HEK293 (cell line): Measurements from ENCODE around the gene IMMP2L.

Experiments
- CTCF ChIA-PET: fragments of 350-600 bp; formaldehyde crosslinking; extraction: SDS; loops from one replicate; lab custom pipeline; 2021; ENCODE audit warnings: antibody characterized with exemption; lab: Yijun Ruan, JAX
- POLR2A ChIA-PET: fragments of 300-600 bp; formaldehyde crosslinking; extraction: SDS; loops from one replicate; lab custom pipeline; 2020; ENCODE audit warnings: antibody characterized with exemption, inconsistent platforms; lab: Yijun Ruan, JAX
- H3K27ac ChIP-seq: fragments of 200-500 bp; sonication (Bioruptor generic); 2 replicates; pipeline ENCODE4 v1.5.1; 2014; ENCODE audit warnings: low read depth, low read length, control low read depth, inconsistent platforms; ENCODE audit errors: extremely low read depth
- H3K36me3 ChIP-seq, 2 experiments: fragments of 200-500 bp in 1 of 2; sonication (Bioruptor generic) in 1 of 2; 1 replicate in 1 of 2; 2 replicates in 1 of 2; pipeline ENCODE4 v1.5.1; 2014 to 2017; ENCODE audit warnings: inconsistent platforms in 2 of 2, low read length in 2 of 2; ENCODE audit not compliant: control insufficient read depth in 2 of 2, insufficient read depth in 1 of 2
- H3K4me1 ChIP-seq: fragments of 200-500 bp; sonication (Bioruptor generic); 2 replicates; pipeline ENCODE4 v1.5.1; 2014; ENCODE audit warnings: mild to moderate bottlenecking, low read length, inconsistent platforms; ENCODE audit not compliant: control insufficient read depth, insufficient read depth
- H3K4me3 ChIP-seq: 2 replicates; pipeline ENCODE4 v1.5.1; 2011; ENCODE audit warnings: low read depth, mild to moderate bottlenecking, control low read depth, low read length, moderate library complexity
- H3K9me3 ChIP-seq: fragments of 200-500 bp; sonication (Bioruptor generic); 2 replicates; pipeline ENCODE4 v1.5.1; 2014; ENCODE audit warnings: low read depth, low read length, inconsistent platforms; ENCODE audit not compliant: control insufficient read depth, insufficient read depth
- GLIS2 ChIP-seq: fragments of 450-650 bp; formaldehyde crosslinking; IDR thresholded peaks from 2 replicates; pipeline ENCODE4 v1.5.1; 2016; ENCODE audit warnings: missing biosample characterization, missing genetic modification characterization
- HOXC10 ChIP-seq: sonication (generic); formaldehyde crosslinking; IDR thresholded peaks from 2 replicates; pipeline ENCODE4 v1.8.1; 2023; ENCODE audit warnings: mild to moderate bottlenecking, missing genetic modification reagents
- KLF7 ChIP-seq: fragments of 450-650 bp; formaldehyde crosslinking; IDR thresholded peaks from 2 replicates; pipeline ENCODE4 v1.5.1; 2016; ENCODE audit warnings: missing biosample characterization, missing genetic modification characterization, borderline replicate concordance
- KLF8 ChIP-seq: fragments of 450-650 bp; formaldehyde crosslinking; IDR thresholded peaks from 2 replicates; pipeline ENCODE4 v1.5.1; 2016; ENCODE audit warnings: missing biosample characterization, missing genetic modification characterization
- RBAK ChIP-seq: fragments of 450-650 bp; formaldehyde crosslinking; IDR thresholded peaks from 2 replicates; pipeline ENCODE4 v1.5.1; 2016; ENCODE audit warnings: missing biosample characterization, missing genetic modification characterization
- SP2 ChIP-seq: fragments of 450-650 bp; formaldehyde crosslinking; IDR thresholded peaks from 2 replicates; pipeline ENCODE4 v1.5.1; 2016; ENCODE audit warnings: missing biosample characterization, missing genetic modification characterization
- TCF7L2 ChIP-seq: IDR thresholded peaks from 2 replicates; pipeline ENCODE4 v1.6.1; 2011; ENCODE audit warnings: low read depth, mild to moderate bottlenecking, inconsistent platforms, low read length, moderate library complexity, borderline replicate concordance
- ZBTB48 ChIP-seq: fragments of 450-650 bp; formaldehyde crosslinking; IDR thresholded peaks from 2 replicates; pipeline ENCODE4 v1.5.1; 2016; ENCODE audit warnings: missing biosample characterization, missing genetic modification characterization
- ZNF157 ChIP-seq: fragments of 450-650 bp; formaldehyde crosslinking; IDR thresholded peaks from 2 replicates; pipeline ENCODE4 v1.5.1; 2016; ENCODE audit warnings: missing biosample characterization, missing genetic modification characterization
- ZNF23 ChIP-seq: fragments of 450-650 bp; formaldehyde crosslinking; IDR thresholded peaks from 2 replicates; pipeline ENCODE4 v1.5.1; 2016; ENCODE audit warnings: missing biosample characterization, missing genetic modification characterization, borderline replicate concordance
- ZNF24 ChIP-seq: fragments of 450-650 bp; formaldehyde crosslinking; IDR thresholded peaks from 2 replicates; pipeline ENCODE4 v1.5.1; 2016; ENCODE audit warnings: missing biosample characterization, missing genetic modification characterization
- ZNF248 ChIP-seq: fragments of 450-650 bp; formaldehyde crosslinking; IDR thresholded peaks from 2 replicates; pipeline ENCODE4 v1.5.1; 2017; ENCODE audit warnings: missing biosample characterization, missing genetic modification characterization
- ZNF292 ChIP-seq: fragments of 450-650 bp; formaldehyde crosslinking; IDR thresholded peaks from 2 replicates; pipeline ENCODE4 v1.5.1; 2016; ENCODE audit warnings: low read depth, missing biosample characterization, missing genetic modification characterization, borderline replicate concordance
- ZNF302 ChIP-seq: fragments of 450-650 bp; formaldehyde crosslinking; IDR thresholded peaks from 2 replicates; pipeline ENCODE4 v1.5.1; 2016; ENCODE audit warnings: missing biosample characterization, missing genetic modification characterization, low read depth
- ZNF394 ChIP-seq: fragments of 450-650 bp; formaldehyde crosslinking; IDR thresholded peaks from 2 replicates; pipeline ENCODE4 v1.5.1; 2016; ENCODE audit warnings: missing biosample characterization, missing genetic modification characterization, mild to moderate bottlenecking, moderate library complexity, borderline replicate concordance
- ZNF426 ChIP-seq: fragments of 450-650 bp; formaldehyde crosslinking; IDR thresholded peaks from 2 replicates; pipeline ENCODE4 v1.5.1; 2017; ENCODE audit warnings: missing biosample characterization, missing genetic modification characterization, mild to moderate bottlenecking, inconsistent platforms, moderate library complexity
- ZNF521 ChIP-seq: fragments of 450-650 bp; formaldehyde crosslinking; IDR thresholded peaks from 2 replicates; pipeline ENCODE4 v1.5.1; 2017; ENCODE audit warnings: missing biosample characterization, mild to moderate bottlenecking, missing genetic modification characterization
- ZNF830 ChIP-seq: fragments of 450-650 bp; IDR thresholded peaks from 2 replicates; pipeline ENCODE4 v1.5.0; 2018; ENCODE audit warnings: missing biosample characterization, missing genetic modification characterization, low read depth, mild to moderate bottlenecking, moderate library complexity
- TF ChIP-seq, protein P1 (sequence below): fragments of 450-650 bp; formaldehyde crosslinking; IDR thresholded peaks from 2 replicates; pipeline ENCODE4; 2016; ENCODE audit warnings: missing biosample characterization, missing genetic modification characterization
- TF ChIP-seq, protein P2 (sequence below): fragments of 450-650 bp; formaldehyde crosslinking; IDR thresholded peaks from 2 replicates; pipeline ENCODE4 v1.5.1; 2017; ENCODE audit warnings: missing biosample characterization, missing genetic modification characterization
- TF ChIP-seq, protein P3 (sequence below): fragments of 450-650 bp; formaldehyde crosslinking; IDR thresholded peaks from 2 replicates; pipeline ENCODE4 v1.5.1; 2016; ENCODE audit warnings: missing biosample characterization, missing genetic modification characterization
- TF ChIP-seq, protein P4 (sequence below): fragments of 450-650 bp; formaldehyde crosslinking; IDR thresholded peaks from 2 replicates; pipeline ENCODE4 v1.5.1; 2017; ENCODE audit warnings: missing biosample characterization, missing genetic modification characterization
- TF ChIP-seq, protein P5 (sequence below): fragments of 450-650 bp; formaldehyde crosslinking; IDR thresholded peaks from 2 replicates; pipeline ENCODE4 v1.5.1; 2017; ENCODE audit warnings: missing biosample characterization, missing genetic modification characterization

IMMP2L gene

DNA sequence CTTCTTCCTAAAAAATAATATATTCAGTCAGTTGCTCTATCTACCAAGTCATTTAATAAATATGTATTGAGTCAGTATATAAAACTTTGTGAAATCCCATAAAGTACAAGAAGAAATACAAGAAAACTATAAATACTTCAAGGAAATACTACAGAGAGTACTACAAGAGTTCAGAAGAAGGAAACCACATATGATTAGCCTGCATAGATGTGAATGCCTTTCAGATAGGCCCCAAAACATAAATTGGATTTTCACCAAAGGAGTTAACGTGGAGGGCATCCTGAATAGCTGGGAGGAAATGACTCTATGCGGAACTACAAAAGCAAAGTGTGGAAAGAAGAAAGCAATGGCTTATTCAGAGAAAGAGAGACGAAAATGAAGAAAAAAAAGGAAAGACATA, 351.3 kb downstream of the IMMP2L start:
- CTCF ChIA-PET = no interaction called here
- no peaks in the 10 kb centered on the region for H3K9me3 ChIP-seq
- no peaks in the 10 kb centered on the region for H3K4me1 ChIP-seq
- TF ChIP-seq SP2 (tag by site-specific recombination) = no peak
- TF ChIP-seq ZNF426 (tag by site-specific recombination) = no peak
- no peak for TF ChIP-seq ZNF24
- TF ChIP-seq ZNF157 (tag by site-specific recombination) = no peak
- no peak for TF ChIP-seq KLF7 (tag by site-specific recombination)
- TF ChIP-seq ZNF394 (tag by site-specific recombination) = no peak
- TF ChIP-seq HOXC10 (CRISPR knock-in tag) = no peak
- no peak for TF ChIP-seq TCF7L2
- TF ChIP-seq GLIS2 = no peak
- POLR2A ChIA-PET = no interaction called here
- H3K27ac ChIP-seq = no peak overlapping the region
- H3K4me3 ChIP-seq = no peak overlapping the region
- no peaks in the 10 kb centered on the region for H3K36me3 ChIP-seq

DNA sequence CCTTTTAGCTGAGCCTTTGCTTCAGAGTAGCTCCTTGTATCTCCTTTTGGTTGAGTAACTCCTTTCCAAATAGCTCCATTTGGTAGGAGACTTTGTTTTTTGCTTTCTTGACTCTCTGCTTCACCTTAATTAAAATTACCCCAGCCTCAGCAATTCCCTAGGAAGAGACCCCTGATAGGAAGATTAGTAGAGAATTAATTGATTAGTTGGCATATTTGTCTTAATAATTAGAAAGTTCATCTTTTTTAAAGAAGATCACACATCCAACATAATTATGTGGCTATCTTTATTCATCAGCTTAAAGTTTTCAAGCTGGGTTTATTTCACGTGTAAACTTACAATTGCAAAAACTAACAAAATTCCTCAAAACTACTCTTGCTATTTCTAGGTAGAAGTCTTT, 352.2 kb downstream of the IMMP2L start:
- ChIA-PET POLR2A (no interaction called here), CTCF (interaction anchor here (0.9 kb wide), 1 partner anchor 8 kb away, joined by 3 read pairs; no protein-coding TSS in a partner anchor)
- Histone ChIP-seq H3K9me3 (no peaks in the 10 kb centered on the region), H3K4me1 (no peaks in the 10 kb centered on the region), H3K27ac (no peak overlapping the region), H3K4me3 (no peak overlapping the region), H3K36me3 (no peaks in the 10 kb centered on the region)
- no peak for TF ChIP-seq ZNF521 (tag by site-specific recombination)
- TF ChIP-seq RBAK (tag by site-specific recombination) = no peak
- TF ChIP-seq, protein P1, sequence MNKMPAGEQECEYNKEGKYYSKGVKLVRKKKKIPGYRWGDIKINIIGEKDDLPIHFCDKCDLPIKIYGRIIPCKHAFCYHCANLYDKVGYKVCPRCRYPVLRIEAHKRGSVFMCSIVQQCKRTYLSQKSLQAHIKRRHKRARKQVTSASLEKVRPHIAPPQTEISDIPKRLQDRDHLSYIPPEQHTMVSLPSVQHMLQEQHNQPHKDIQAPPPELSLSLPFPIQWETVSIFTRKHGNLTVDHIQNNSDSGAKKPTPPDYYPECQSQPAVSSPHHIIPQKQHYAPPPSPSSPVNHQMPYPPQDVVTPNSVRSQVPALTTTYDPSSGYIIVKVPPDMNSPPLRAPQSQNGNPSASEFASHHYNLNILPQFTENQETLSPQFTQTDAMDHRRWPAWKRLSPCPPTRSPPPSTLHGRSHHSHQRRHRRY (tag by site-specific recombination) = no peak
- TF ChIP-seq ZBTB48 (tag by site-specific recombination) = no peak

DNA sequence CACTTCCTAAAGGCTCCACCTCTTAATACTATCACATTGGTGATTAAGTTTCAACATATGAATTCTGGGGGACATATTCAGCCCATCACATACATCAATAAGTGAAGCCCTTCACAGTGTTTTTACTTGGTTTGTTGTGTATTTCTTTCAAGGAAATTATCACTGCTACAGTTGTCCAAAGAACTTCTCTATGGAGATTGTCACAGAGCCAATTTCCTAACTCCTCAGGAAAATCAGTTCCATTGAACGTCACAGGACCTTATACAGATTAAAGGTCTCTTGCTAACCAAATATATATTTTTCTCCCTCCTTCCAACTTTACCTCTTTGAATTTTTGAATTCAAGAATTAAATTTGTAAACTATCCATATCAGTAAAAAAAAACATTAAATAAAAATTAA, 357.0 kb downstream of the IMMP2L start:
- POLR2A ChIA-PET = no interaction called here
- Histone ChIP-seq H3K4me3 (no peak overlapping the region), H3K27ac (no peak overlapping the region), H3K9me3 (no peaks in the 10 kb centered on the region), H3K4me1 (no peaks in the 10 kb centered on the region), H3K36me3 (no peaks in the 10 kb centered on the region)
- CTCF ChIA-PET = no interaction called here
- TF ChIP-seq, protein P2, sequence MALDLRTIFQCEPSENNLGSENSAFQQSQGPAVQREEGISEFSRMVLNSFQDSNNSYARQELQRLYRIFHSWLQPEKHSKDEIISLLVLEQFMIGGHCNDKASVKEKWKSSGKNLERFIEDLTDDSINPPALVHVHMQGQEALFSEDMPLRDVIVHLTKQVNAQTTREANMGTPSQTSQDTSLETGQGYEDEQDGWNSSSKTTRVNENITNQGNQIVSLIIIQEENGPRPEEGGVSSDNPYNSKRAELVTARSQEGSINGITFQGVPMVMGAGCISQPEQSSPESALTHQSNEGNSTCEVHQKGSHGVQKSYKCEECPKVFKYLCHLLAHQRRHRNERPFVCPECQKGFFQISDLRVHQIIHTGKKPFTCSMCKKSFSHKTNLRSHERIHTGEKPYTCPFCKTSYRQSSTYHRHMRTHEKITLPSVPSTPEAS = no peak
- no peak for TF ChIP-seq ZNF292 (tag by site-specific recombination)
- no peak for TF ChIP-seq ZNF23 (tag by site-specific recombination)
- TF ChIP-seq, protein P3, sequence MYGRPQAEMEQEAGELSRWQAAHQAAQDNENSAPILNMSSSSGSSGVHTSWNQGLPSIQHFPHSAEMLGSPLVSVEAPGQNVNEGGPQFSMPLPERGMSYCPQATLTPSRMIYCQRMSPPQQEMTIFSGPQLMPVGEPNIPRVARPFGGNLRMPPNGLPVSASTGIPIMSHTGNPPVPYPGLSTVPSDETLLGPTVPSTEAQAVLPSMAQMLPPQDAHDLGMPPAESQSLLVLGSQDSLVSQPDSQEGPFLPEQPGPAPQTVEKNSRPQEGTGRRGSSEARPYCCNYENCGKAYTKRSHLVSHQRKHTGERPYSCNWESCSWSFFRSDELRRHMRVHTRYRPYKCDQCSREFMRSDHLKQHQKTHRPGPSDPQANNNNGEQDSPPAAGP = no peak
- no peak for TF ChIP-seq KLF8 (tag by site-specific recombination)
- TF ChIP-seq, protein P4, sequence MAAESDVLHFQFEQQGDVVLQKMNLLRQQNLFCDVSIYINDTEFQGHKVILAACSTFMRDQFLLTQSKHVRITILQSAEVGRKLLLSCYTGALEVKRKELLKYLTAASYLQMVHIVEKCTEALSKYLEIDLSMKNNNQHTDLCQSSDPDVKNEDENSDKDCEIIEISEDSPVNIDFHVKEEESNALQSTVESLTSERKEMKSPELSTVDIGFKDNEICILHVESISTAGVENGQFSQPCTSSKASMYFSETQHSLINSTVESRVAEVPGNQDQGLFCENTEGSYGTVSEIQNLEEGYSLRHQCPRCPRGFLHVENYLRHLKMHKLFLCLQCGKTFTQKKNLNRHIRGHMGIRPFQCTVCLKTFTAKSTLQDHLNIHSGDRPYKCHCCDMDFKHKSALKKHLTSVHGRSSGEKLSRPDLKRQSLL (tag by site-specific recombination) = no peak
- TF ChIP-seq ZNF248 (tag by site-specific recombination) = no peak
- no peak for TF ChIP-seq ZNF830 (tag by site-specific recombination)
- TF ChIP-seq, protein P1 (tag by site-specific recombination) = no peak
- TF ChIP-seq, protein P5, sequence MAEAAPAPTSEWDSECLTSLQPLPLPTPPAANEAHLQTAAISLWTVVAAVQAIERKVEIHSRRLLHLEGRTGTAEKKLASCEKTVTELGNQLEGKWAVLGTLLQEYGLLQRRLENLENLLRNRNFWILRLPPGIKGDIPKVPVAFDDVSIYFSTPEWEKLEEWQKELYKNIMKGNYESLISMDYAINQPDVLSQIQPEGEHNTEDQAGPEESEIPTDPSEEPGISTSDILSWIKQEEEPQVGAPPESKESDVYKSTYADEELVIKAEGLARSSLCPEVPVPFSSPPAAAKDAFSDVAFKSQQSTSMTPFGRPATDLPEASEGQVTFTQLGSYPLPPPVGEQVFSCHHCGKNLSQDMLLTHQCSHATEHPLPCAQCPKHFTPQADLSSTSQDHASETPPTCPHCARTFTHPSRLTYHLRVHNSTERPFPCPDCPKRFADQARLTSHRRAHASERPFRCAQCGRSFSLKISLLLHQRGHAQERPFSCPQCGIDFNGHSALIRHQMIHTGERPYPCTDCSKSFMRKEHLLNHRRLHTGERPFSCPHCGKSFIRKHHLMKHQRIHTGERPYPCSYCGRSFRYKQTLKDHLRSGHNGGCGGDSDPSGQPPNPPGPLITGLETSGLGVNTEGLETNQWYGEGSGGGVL (tag by site-specific recombination) = no peak
- no peak for TF ChIP-seq ZNF302 (tag by site-specific recombination)
